HG02623 (cell line): ENCODE measurements around the gene CCDC86.

ENCODE experiments used
- ATAC-seq: cut with Tn5 transposase; IDR thresholded peaks from one replicate; pipeline ENCODE4 v1.9.1; 2021; ENCODE audit warnings: moderate library complexity; ENCODE audit not compliant: unreplicated experiment

The CCDC86 gene

GRCh38 chr11:60831143-60831500, 10.8 kb upstream of the CCDC86 start:
- peak; percentile 63 for ATAC-seq

DNA sequence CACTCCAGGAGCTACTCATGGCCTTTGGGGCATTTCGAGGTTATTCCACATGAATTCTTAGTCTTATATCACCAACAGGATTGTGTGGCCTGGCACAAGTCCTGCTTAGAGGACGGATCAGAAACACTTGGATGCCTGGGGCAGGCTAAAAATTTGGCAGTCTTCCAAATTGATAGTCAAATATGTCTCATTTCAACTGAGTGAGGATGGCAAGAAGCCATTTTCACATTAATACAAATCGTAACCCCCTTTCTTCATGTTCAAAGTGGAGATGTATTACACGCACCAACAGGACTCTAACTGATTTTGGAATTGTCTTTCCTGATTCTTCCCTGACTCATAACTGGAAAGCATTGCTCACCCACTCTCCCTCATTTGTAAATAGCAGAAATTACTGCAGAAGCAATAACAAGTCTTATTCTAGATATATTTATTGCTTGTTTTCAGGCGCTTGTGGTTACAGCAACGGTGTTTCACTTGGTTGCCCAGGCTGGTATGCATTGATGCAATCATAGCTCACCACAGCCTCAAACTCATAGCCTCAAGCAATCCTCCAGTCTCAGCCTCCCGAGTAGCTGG, 10.3 kb upstream of the CCDC86 start:
- ATAC-seq = no peak

GRCh38 chr11:60834742-60835533, 7.0 kb upstream of the CCDC86 start:
- no peak for ATAC-seq

DNA sequence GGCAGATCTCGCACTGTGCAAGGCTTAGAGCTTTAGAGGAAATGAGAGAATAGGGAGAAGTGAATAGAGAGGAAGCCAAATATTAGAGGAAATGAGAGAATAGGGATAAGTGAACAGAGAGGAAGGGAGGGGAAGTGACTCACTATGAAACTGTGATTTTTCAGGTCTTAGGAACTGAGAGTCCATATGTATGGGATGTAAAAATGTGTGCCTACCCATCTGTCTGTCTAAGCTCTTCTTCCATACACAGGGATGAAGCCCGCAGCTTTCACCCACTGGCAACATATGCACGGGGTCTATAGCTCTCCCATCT, 6.4 kb upstream of the CCDC86 start:
- no peak for ATAC-seq

GRCh38 chr11:60836866-60837515, 4.9 kb upstream of the CCDC86 start:
- ATAC-seq = no peak

DNA sequence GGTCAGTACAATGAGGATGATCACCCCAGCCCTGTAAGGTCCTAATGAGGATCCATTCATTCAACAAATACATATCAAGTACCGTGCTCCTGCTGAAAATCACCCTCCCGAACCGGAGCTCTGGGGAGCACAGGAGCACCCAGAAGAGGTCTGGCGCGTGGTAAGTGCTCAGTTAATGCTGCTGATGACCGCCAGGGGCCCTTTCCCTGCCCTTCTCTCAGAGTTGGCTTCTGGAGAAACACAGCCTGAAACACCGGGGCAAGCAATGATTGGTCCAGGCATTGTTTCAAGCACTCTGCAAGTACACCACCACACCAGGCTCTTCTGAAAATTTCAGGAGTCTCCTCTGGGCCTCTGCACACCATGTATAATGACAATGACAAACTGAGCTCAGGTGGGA, 3.8 kb upstream of the CCDC86 start:
- ATAC-seq = no peak

GRCh38 chr11:60840470-60841430, 1.2 kb upstream of the CCDC86 start:
- ATAC-seq = no peak

- ATAC-seq = no peak
These were observed 1.0 kb downstream of the CCDC86 start for GRCh38 chr11:60842668-60843600.

DNA sequence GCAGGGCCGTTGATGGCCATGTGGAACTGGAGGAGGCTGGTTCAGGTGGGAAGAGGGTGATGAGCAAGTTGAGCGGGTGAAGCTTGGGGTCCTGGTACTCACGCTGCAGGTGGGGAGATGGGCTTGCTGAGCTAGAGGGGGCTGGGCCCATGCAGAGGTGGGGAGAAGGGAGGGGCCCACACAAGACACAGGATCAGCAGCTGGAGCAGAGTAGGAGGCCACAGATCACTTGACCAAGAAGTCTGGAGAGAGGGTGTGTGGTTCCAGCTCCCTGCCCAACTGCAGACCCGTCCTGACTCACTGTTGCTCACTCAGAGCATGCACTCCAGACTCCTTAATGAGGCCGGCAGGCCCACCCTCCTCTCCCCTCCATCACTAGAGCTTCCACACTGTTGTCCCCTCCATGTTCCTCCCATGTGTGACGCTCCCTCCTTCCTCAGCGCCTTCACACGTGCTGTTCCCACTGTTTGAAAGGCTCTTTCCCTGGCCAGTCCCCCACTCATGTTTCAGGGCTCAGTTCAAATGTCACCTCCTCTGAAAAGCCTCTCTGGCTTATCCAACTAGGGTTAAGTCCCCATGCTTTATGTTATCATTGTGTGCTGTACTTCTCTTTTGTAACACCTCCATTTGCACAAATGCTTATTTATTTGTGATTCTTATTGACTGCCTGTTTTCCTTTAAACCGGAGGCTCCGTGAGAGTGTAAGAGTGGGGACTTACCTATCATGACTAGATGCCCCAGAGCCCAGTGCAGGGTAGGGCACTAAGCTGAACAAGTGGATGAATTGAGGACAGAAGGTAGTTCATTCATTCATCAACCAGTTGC, 2.3 kb downstream of the CCDC86 start:
- no peak for ATAC-seq

DNA sequence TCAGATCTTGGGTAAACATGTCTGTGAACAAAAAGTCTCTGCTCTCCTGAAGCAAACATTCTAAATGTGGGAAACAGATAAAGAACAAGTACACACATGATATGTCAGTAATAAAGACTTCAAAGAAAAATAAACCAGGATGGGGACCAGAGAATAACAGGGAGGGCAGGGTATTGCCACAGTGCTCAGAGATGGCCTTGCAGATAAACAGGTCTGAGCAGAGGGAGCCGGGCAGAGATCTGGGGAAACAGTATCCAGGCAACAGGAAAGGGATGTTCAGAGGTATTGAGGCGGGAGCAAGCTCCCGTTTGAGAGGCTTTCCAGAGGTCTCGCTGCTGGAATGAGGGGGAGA, 2.9 kb downstream of the CCDC86 start:
- no peak for ATAC-seq

GRCh38 chr11:60845338-60845737, 3.4 kb downstream of the CCDC86 start:
- no peak for ATAC-seq

GRCh38 chr11:60847281-60847680, 5.4 kb downstream of the CCDC86 start:
- no peak for ATAC-seq

GRCh38 chr11:60847896-60848295, 6.0 kb downstream of the CCDC86 start:
- no peak for ATAC-seq

DNA sequence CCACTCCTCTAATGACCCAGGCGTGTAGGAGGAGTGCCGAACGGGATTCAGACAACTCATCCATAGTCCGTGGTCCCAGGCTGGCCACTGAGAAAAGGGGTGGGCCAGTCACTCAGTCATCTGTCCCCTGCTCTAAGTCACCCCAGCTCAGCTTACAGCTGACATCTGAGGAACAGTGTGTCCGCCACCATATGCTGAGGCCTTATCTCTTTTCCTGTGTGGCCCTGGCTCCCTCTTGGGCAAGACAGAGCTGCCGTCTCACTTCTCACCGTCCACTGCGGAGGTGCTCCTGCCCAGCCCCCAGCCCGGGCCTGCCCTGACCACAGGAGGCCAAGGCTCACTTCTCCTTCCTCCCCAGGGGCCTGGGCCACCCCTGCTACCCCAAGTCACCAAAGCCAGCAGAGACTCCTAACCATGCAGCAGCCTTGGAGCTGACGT, 6.8 kb downstream of the CCDC86 start:
- no peak for ATAC-seq

DNA sequence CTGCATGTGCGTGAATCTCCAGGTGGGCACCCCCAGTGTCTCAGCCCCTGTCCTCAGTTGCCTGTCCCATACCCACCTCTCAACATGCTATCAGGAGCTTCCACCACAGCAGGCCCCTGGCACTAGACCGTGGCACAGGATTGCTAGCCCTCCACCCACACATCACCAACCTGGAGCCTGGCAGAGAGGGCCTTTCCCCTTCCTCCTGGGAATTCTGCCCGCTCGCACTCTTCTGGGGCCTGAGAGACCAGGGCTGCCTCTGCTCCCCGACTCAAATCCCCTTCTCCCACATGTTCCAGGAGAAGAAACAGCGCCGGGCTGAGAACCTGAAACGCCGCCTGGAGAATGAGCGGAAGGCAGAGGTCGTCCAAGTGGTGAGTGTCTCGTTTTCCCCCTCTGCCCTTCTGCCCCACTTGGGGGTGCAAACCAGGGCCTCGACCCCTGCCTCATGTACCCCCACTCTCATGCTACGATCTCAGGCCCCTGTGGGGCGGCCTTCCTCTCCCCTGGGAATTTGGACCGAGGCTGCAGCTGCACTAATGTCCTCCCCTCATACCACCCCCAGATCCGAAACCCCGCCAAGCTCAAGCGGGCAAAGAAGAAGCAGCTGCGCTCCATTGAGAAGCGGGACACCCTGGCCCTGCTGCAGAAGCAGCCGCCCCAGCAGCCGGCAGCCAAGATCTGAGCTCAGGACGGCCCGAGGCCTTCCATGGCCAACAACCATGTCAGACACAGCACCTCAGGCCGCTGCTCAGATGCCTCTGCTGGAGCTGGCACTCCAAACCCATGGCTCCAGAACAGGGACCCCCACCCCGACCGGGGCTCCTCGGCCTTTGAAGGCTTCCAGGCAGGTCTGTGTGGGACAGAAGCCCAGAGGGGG, 8.0 kb downstream of the CCDC86 start:
- no peak for ATAC-seq

DNA sequence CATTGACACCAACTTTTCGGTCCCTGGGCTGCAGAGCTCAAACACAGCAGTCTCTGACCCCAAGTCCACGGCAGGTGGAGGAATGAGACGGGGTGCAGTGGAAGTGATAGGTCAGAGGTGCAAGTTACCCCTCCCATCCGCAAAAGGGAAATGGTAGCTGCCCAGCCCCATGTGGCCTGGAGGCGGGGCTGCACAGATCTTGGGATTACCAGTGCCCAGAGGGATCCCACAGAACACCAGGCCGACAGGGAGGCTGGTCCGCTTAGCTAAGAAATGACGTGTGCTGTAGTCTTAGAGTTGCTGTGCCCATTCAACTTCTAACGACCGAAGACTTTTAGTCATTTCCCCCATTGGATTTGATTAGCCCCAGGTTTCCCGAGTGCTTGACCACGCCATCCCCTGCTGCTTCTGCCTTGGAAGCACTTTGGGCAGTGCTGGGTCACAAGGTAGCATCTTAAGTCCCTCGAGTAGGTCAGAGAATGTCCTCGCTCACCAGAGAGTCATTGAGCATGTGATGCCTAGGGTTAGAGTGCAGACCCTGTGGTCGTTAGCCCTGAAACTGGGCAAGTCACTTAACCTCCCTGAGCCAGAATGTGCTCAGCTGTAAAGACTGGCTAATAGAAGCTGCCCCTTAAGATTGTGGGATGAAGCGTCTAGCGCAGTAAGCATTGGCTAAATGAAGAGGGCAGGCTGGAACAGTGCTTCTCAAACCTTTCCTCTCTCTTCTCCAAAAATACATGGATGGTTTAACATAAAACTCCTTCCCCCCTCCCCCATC, 9.6 kb downstream of the CCDC86 start:
- ATAC-seq = no peak

DNA sequence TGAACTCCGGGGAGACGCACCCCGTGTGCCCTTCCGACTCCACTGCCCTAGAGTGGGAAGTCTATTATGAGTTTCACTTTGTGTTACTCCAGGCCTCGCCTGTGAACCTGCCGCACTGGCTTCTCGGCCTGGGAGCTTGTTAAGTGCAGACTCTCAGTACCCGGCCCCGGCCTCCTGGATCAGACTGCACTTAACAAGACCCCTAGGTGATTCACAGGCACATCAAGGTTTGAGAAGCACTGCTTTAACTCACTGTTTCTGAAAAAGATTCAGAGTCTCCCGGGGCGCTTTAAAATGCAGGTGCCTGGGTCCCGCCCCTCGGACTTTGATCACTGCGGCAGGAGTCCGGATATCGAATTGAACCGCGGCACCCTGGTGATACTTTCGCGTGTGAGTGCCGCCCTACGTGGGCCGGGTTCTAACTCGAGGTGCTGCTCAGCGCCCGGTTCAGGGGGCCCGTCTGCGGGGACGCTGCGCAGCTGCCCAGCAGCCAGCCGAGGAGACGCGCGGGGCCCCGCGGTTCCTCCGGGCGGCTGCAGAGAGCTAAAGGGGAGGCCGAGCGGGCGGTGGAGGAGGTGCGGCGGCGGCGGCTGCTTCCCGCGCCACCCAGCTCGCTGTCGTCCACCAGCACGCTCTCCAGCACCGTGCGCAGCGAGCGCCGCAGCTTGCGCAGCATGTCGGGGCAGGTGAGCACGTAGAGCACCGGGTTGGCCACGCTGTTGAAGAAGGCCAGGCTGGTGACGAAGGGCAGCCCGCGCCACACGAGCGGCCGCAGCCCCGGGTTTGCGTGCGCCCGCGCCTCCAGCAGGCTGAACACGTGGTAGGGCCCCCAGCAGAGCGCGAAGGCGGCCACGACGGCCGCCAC, 10.4 kb downstream of the CCDC86 start:
- ATAC-seq = no peak
